Retinal pigment epithelial cell (primary cell): ENCODE data around the gene TANC2.

Experiments used
- DNase-seq: peaks from one replicate; pipeline ENCODE4 v3.0.0-alpha.2; 2010; ENCODE audit warnings: low read depth
- H3K4me3 ChIP-seq: 2 replicates; pipeline ENCODE4 v1.5.1; 2011; ENCODE audit warnings: mild to moderate bottlenecking, low read length, control low read depth, moderate library complexity
- CTCF ChIP-seq: conservative IDR thresholded peaks from 2 replicates; pipeline ENCODE4 v1.5.1; 2011; ENCODE audit warnings: low read depth, low read length, control low read depth, inconsistent platforms

TANC2 gene

GRCh38 chr17:62989501-62989900 lies 23.5 kb downstream of the TANC2 start:
- no peak for TF ChIP-seq CTCF
- DNase-seq, result no peak
- no peak overlapping the region for H3K4me3 ChIP-seq

- TF ChIP-seq CTCF, result no peak
- H3K4me3 ChIP-seq, result no peak overlapping the region
- no peak for DNase-seq
Measured at GRCh38 chr17:62994931-62995330, 28.9 kb downstream of the TANC2 start.

- no peak for DNase-seq
- no peak overlapping the region for H3K4me3 ChIP-seq
- TF ChIP-seq CTCF, result peak; percentile 89
Measured at GRCh38 chr17:62995377-62995885, 29.4 kb downstream of the TANC2 start.

- TF ChIP-seq CTCF, result no peak
- H3K4me3 ChIP-seq, result no peak overlapping the region
- DNase-seq, result no peak
Measured at GRCh38 chr17:62996221-62996620, 30.2 kb downstream of the TANC2 start.

- H3K4me3 ChIP-seq, result no peak overlapping the region
- no peak for TF ChIP-seq CTCF
- no peak for DNase-seq
Measured at GRCh38 chr17:62998166-62998565, 32.1 kb downstream of the TANC2 start.

- DNase-seq, result no peak
- no peak for TF ChIP-seq CTCF
- no peak overlapping the region for H3K4me3 ChIP-seq
Measured at GRCh38 chr17:62998665-62999393, 32.8 kb downstream of the TANC2 start.

GRCh38 chr17:62999736-63000135 lies 33.7 kb downstream of the TANC2 start:
- DNase-seq, result no peak
- H3K4me3 ChIP-seq, result no peak overlapping the region
- TF ChIP-seq CTCF, result no peak
